SK-N-SH (cell line): ENCODE data around the gene MPV17.

ENCODE experiments used
- CTCF ChIP-seq: fragments of 200-600 bp; sonication (generic); IDR thresholded peaks from 2 replicates; pipeline ENCODE4 v1.6.1; 2017; ENCODE audit warnings: antibody characterized with exemption, mild to moderate bottlenecking, moderate library complexity
- GABPA ChIP-seq: IDR thresholded peaks from 2 replicates; pipeline ENCODE4 v1.4.0; 2012; ENCODE audit warnings: low read depth, mild to moderate bottlenecking
- JUND ChIP-seq: IDR thresholded peaks from 2 replicates; pipeline ENCODE4 v1.4.0; 2012
- MAX ChIP-seq: IDR thresholded peaks from 2 replicates; pipeline ENCODE4 v1.4.0; 2012; ENCODE audit warnings: low read depth
- MEF2A ChIP-seq: IDR thresholded peaks from 2 replicates; pipeline ENCODE4 v1.4.0; 2012; ENCODE audit warnings: low read depth, borderline replicate concordance
- NFIC ChIP-seq: IDR thresholded peaks from 2 replicates; pipeline ENCODE4 v1.4.0; 2012; ENCODE audit warnings: borderline replicate concordance
- REST ChIP-seq: IDR thresholded peaks from 2 replicates; pipeline ENCODE4 v1.6.1; 2012; ENCODE audit warnings: mild to moderate bottlenecking, low read depth, low read length, moderate library complexity
- RXRA ChIP-seq: IDR thresholded peaks from 2 replicates; pipeline ENCODE4 v1.4.0; 2012; ENCODE audit warnings: low read depth, mild to moderate bottlenecking, borderline replicate concordance
- SIN3A ChIP-seq: IDR thresholded peaks from 2 replicates; pipeline ENCODE4 v1.6.1; 2012; ENCODE audit warnings: low read depth, mild to moderate bottlenecking, low read length, moderate library complexity, borderline replicate concordance
- TAF1 ChIP-seq: IDR thresholded peaks from 2 replicates; pipeline ENCODE4 v1.6.1; 2012; ENCODE audit warnings: low read depth, mild to moderate bottlenecking, low read length, moderate library complexity, borderline replicate concordance

- TF ChIP-seq CTCF (no peak), REST (no peak), RXRA (no peak), GABPA (no peak), NFIC (no peak), MEF2A (no peak), TAF1 (no peak), JUND (no peak), SIN3A (no peak), MAX (no peak)
Observed at GRCh38 chr2:27281855-27282559, 40.9 kb downstream of the MPV17 start, which contains the start of gene TRIM54.
